ENCODE measurements around the gene NLGN2. TPM values are rescaled to one million over a fixed set of nuclear protein-coding genes. Genes with fewer than 3 reads are reported as not detected.

Gene NLGN2
- total RNA-seq, 2 donors from 2014 or later, result 6.3 to 12.2 TPM

DNA sequence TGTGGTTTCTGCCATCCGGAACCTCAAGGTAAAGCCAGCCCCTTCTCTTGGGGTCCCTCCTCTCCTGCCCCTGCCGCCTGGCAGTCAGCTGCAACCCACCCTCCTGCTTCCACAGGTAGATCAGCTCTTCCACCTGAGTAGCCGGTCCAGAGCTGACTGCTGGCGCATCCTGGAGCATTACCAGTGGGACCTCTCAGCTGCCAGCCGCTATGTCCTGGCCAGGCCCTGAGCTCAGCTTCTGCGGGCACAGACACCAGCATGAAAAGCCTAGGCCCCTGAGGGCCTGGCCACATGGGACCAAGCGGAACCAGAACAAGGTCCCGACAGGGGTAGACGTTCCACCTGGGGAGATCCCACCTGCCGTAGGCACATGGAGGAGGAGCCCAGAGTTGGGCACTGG, 18.8 kb upstream of the NLGN2 start:
- TF ChIP-seq, protein P1, sequence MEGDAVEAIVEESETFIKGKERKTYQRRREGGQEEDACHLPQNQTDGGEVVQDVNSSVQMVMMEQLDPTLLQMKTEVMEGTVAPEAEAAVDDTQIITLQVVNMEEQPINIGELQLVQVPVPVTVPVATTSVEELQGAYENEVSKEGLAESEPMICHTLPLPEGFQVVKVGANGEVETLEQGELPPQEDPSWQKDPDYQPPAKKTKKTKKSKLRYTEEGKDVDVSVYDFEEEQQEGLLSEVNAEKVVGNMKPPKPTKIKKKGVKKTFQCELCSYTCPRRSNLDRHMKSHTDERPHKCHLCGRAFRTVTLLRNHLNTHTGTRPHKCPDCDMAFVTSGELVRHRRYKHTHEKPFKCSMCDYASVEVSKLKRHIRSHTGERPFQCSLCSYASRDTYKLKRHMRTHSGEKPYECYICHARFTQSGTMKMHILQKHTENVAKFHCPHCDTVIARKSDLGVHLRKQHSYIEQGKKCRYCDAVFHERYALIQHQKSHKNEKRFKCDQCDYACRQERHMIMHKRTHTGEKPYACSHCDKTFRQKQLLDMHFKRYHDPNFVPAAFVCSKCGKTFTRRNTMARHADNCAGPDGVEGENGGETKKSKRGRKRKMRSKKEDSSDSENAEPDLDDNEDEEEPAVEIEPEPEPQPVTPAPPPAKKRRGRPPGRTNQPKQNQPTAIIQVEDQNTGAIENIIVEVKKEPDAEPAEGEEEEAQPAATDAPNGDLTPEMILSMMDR (IDR thresholded peaks at IDR 0.05), result no peak
- Histone ChIP-seq H3K27ac (no peak overlapping the region), H3K4me1 (peaks cover 0 to 18% of the 10 kb centered on the region in 2 donors), H3K4me3 (no peak overlapping the region), H3K9me3 (no peaks in the 10 kb centered on the region), H3K27me3 (no peaks in the 10 kb centered on the region), H3K36me3 (peaks cover 20% of the 10 kb centered on the region)
- DNase-seq (ENCODE audit: low spot score), result no peak

DNA sequence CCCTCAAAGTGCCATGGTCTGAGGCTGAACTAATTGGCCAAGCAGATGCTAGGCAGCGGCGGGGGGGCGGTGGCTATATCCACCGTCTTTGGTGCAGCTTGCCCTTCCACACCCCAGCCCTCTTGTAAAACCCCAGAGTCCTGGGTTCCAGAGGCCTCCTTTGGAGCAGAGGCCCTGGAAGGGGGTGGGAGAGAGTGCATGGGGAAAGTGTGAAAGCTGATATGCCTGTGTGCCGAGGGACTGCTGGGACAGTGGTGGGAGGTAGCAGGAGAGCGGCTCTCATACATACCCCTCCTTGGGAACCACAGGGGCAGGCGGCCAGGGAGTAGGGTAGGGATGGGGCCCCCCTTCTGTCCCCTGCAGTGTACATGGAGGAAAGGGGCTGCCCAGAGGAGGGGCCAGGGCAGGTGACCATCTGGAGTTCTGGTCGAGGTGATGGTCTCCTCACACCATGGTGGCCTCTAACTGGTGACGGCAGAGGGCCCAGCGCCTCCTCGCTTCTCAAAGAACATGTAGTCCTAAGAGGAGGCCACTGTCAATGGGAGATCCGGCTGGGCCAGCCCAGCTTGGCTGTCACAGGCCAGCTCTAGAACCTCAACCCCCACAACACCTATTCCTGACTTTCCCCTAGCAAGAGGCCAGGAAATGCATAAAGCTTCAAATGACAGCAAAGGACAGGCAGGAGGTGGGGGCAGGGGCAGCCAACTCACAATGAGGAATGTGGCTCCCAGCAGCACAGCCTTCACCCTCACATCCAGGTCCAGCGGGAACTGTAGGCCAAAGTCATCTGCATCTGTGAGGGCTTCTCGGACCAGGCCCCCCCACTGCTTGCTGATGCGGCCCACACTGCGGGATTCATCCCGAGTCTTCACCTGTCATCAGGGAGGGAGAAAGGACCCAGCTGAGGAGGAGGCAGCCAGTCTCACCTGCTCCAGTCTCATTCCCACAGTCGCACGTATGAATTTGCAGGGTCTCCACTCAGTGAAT, 17.4 kb upstream of the NLGN2 start:
- TF ChIP-seq, protein P1 (IDR thresholded peaks at IDR 0.05), result no peak
- H3K9me3 ChIP-seq, result no peaks in the 10 kb centered on the region
- DNase-seq (ENCODE audit: low spot score), result no peak
- no peak overlapping the region for H3K27ac ChIP-seq
- H3K4me3 ChIP-seq, result no peak overlapping the region
- peaks cover 20% of the 10 kb centered on the region for H3K36me3 ChIP-seq
- no peaks in the 10 kb centered on the region for H3K27me3 ChIP-seq
- peaks cover 0 to 17% of the 10 kb centered on the region in 2 donors for H3K4me1 ChIP-seq

DNA sequence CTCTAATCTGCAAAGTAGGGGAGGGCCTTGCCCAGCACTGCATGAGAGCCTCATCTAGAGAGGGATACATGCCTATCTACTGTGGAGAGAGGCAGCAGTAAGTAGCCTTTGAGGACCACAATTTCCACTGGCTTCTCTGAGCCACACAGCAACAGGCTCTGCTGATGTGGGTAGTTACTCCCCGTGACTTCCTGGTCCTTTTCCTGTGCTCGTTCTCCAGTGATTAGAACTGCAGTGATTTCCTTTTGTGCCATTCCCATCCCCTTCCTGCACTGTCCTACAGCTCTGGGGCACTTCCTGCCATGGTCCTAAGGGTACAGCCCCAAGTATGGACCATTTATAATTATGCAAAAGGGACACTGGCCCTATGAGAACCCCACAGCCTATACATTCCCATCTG, 16.3 kb upstream of the NLGN2 start:
- H3K9me3 ChIP-seq, result no peaks in the 10 kb centered on the region
- H3K4me3 ChIP-seq, result no peak overlapping the region
- no peak for DNase-seq (ENCODE audit: low spot score)
- peaks cover 0 to 22% of the 10 kb centered on the region in 2 donors for H3K4me1 ChIP-seq
- H3K27ac ChIP-seq, result no peak overlapping the region
- no peaks in the 10 kb centered on the region for H3K27me3 ChIP-seq
- TF ChIP-seq, protein P1 (IDR thresholded peaks at IDR 0.05), result no peak
- H3K36me3 ChIP-seq, result peaks cover 20% of the 10 kb centered on the region

DNA sequence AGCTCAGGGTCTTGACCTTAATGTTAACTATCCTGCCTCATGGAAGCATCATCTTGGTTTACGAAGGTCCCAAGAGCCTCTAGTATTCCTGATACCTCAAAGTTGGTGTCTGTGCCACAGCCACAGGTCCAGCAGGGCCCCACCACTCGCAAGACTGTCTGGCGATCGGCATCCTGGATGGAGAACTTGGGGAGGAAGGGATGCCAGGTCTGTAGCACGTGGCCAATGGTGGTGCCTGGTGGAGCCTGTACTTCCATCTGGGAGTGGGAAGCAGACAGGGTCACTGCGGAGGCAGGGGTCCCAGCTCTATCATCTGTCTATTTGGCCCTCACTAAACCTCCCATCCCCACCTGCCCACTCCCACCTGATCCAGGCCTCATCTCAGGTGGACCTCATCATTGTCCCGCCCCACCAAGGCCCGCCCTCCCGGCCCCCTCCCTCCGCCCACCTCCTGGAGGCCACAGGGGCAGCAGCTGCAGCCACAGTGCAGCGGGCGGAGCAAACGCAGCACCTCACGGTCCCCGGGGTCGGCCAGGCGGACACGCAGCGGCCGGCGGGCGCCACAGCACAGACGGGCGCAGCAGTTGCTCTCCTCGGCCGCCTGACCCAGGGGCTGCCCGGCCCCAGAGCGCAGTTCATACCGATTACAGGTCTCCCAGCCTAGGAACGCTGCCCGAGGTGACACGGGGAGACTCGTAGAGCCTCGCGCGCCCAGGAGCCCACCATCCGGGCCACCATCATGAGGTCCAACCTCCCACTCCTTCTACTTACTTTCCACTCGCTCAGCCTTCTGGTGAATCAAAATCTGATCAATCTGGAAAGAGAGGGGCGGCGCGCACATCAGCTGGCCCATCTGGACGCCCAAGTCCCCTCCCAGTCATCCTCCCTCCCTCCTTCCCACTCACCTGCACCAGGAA, 14.7 kb upstream of the NLGN2 start:
- TF ChIP-seq, protein P1 (IDR thresholded peaks at IDR 0.05), result no peak
- no peak for DNase-seq (ENCODE audit: low spot score)
- Histone ChIP-seq H3K9me3 (no peaks in the 10 kb centered on the region), H3K36me3 (peaks cover 20% of the 10 kb centered on the region), H3K4me3 (peak overlapping the region; percentile 64 to 84), H3K27me3 (no peaks in the 10 kb centered on the region), H3K27ac (peak overlapping the region; percentile 91), H3K4me1 (peaks cover 0 to 22% of the 10 kb centered on the region in 2 donors)

DNA sequence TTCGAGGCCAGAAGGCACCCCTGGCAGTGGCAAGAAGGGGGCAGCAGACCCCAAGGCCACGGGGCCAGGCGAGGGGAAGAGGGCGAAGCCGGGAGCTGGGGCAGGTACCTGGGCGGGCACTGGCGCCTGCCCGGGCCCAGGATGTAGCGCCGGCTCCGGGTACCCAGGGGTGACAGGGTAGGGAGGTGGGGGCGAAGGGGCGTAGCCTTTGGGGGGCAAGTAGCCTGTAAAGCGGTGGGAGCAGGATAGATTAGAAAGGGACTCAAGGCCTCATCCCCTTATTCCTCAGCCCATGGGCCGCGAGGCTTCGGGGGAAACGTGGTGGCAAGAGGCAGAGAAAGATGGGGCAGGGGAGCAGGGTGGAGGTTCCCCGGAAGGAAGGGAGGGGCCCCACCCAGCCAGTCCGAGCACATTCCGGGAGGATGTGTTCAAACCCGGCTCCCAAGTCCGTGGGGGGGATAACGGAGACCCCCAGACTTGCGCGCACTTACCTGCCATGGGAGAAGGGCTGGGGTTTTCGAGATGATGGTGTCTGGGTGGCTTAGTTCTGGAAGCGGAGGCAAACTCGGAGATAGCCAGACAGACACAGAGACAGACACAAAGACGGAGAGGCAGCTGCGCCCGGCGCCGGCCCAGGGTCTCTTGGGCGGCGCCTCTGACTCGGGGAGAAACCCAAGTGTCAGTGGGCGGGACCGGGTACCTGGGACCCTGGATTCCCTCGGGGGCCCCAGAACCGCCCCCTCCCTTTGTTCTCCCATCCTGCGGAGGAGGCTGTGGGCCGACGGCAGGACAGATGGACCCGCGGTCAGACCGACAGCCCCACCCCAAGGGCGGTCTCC, 13.8 kb upstream of the NLGN2 start:
- peaks cover 0 to 22% of the 10 kb centered on the region in 2 donors for H3K4me1 ChIP-seq
- no peaks in the 10 kb centered on the region for H3K27me3 ChIP-seq
- DNase-seq (ENCODE audit: low spot score), result no peak
- TF ChIP-seq, protein P1 (IDR thresholded peaks at IDR 0.05), result no peak
- H3K4me3 ChIP-seq, result peak overlapping the region; percentile 64 to 84
- peaks cover 19% of the 10 kb centered on the region for H3K36me3 ChIP-seq
- H3K27ac ChIP-seq, result peak overlapping the region; percentile 91
- H3K9me3 ChIP-seq, result no peaks in the 10 kb centered on the region

Measured in right atrium auricular region (tissue), 2 donors.